HepG2 (cell line): ENCODE measurements around the gene FAM222A. TPM values are rescaled to one million over a fixed set of nuclear protein-coding genes. Genes with fewer than 3 reads are reported as not detected.
A peak's percentile ranks its signal among the peaks of the same experiment; 100 is the strongest.

Experiments used
- CAMTA2 ChIP-seq: sonication (generic); formaldehyde crosslinking; IDR thresholded peaks from 2 replicates; pipeline ENCODE4 v1.4.0; 2020; ENCODE audit warnings: mild to moderate bottlenecking, missing genetic modification reagents, borderline replicate concordance
- JARID2 ChIP-seq: sonication (generic); formaldehyde crosslinking; IDR thresholded peaks from 2 replicates; pipeline ENCODE4 v1.8.1; 2023; ENCODE audit warnings: missing genetic modification reagents, inconsistent platforms; ENCODE audit not compliant: insufficient replicate concordance
- JUNB ChIP-seq: sonication (generic); formaldehyde crosslinking; IDR thresholded peaks from 2 replicates; pipeline ENCODE4 v1.8.0; 2022; ENCODE audit warnings: missing genetic modification reagents, mild to moderate bottlenecking, borderline replicate concordance
- MXD4 ChIP-seq: IDR thresholded peaks from 2 replicates; pipeline ENCODE4 v1.6.1; 2016; ENCODE audit warnings: mild to moderate bottlenecking, missing biosample characterization, missing genetic modification reagents
- NRL ChIP-seq: sonication (generic); formaldehyde crosslinking; IDR thresholded peaks from 2 replicates; pipeline ENCODE4 v1.5.0; 2020; ENCODE audit warnings: missing genetic modification reagents, mild to moderate bottlenecking, moderate library complexity, borderline replicate concordance
- PRMT3 ChIP-seq: sonication (generic); formaldehyde crosslinking; IDR thresholded peaks from 2 replicates; pipeline ENCODE4 v1.8.1; 2022; ENCODE audit warnings: low read depth, mild to moderate bottlenecking, moderate library complexity, missing genetic modification reagents, borderline replicate concordance
- SCMH1 ChIP-seq: sonication (generic); formaldehyde crosslinking; IDR thresholded peaks from 2 replicates; pipeline ENCODE4 v1.9.0; 2021; ENCODE audit warnings: missing genetic modification reagents, mild to moderate bottlenecking, borderline replicate concordance
- TRIM24 ChIP-seq: sonication (generic); formaldehyde crosslinking; IDR thresholded peaks from 2 replicates; pipeline ENCODE4 v1.8.0; 2022; ENCODE audit warnings: mild to moderate bottlenecking, missing genetic modification reagents
- ZNF207 ChIP-seq: fragments of 450-650 bp; IDR thresholded peaks from 2 replicates; pipeline ENCODE4 v1.6.1; 2016; ENCODE audit warnings: antibody characterized with exemption, borderline replicate concordance
- ZNF878 ChIP-seq: sonication (generic); formaldehyde crosslinking; IDR thresholded peaks from 2 replicates; pipeline ENCODE4 v1.8.1; 2023; ENCODE audit warnings: mild to moderate bottlenecking, missing genetic modification reagents, moderate library complexity
- ZNF891 ChIP-seq: sonication (generic); formaldehyde crosslinking; IDR thresholded peaks from 2 replicates; pipeline ENCODE4 v1.5.0; 2020; ENCODE audit warnings: mild to moderate bottlenecking, missing genetic modification reagents
- polyA plus RNA-seq, 8 experiments: library from polyadenylated mRNA; depleted of rRNA in 3 of 8; stranded (reverse) in 7 of 8; unstranded in 1 of 8; fragments of >200 nt; fragmentation: Illumina TruSeq in 4 of 8; extraction: Trizol in 4 of 8; gene quantifications; 2 replicates each; pipeline versions ENCODE4 v1.2.1 to v1.2.3, GENCODE V29; 2011 to 2016; ENCODE audit warnings: low read depth in 4 of 8, missing spikeins in 1 of 8, mixed read lengths in 1 of 8; ENCODE audit not compliant: insufficient read depth in 1 of 8
- total RNA-seq, 5 experiments: library from RNA; depleted of rRNA; stranded (reverse); fragments of >200 nt; fragmentation: Illumina TruSeq; extraction: Trizol; gene quantifications; 2 replicates each; pipeline ENCODE4 v1.2.3, GENCODE V29; 2016; ENCODE audit warnings: low read depth in 1 of 5
- TF ChIP-seq, protein P1 (sequence below): sonication (generic); formaldehyde crosslinking; IDR thresholded peaks from 2 replicates; pipeline ENCODE4 v1.4.0; 2020; ENCODE audit warnings: mild to moderate bottlenecking, missing genetic modification reagents
- TF ChIP-seq, protein P2 (sequence below): IDR thresholded peaks from 2 replicates; pipeline ENCODE4 v1.4.0; 2020; ENCODE audit warnings: mild to moderate bottlenecking, missing genetic modification reagents
- TF ChIP-seq, protein P3 (sequence below): sonication (generic); formaldehyde crosslinking; conservative IDR thresholded peaks from 2 replicates; pipeline ENCODE4 v1.4.0; 2020; ENCODE audit warnings: missing genetic modification reagents
- TF ChIP-seq, protein P4 (sequence below): sonication (generic); formaldehyde crosslinking; IDR thresholded peaks from 2 replicates; pipeline ENCODE4 v1.5.1; 2020; ENCODE audit warnings: mild to moderate bottlenecking, missing genetic modification reagents, moderate library complexity

The FAM222A gene
- total and polyA plus RNA-seq, 2 of the 13 experiments (the other 11 are each of a cell fraction or from before 2014, with no cell fraction given): 2.7 to 9.6 TPM

DNA sequence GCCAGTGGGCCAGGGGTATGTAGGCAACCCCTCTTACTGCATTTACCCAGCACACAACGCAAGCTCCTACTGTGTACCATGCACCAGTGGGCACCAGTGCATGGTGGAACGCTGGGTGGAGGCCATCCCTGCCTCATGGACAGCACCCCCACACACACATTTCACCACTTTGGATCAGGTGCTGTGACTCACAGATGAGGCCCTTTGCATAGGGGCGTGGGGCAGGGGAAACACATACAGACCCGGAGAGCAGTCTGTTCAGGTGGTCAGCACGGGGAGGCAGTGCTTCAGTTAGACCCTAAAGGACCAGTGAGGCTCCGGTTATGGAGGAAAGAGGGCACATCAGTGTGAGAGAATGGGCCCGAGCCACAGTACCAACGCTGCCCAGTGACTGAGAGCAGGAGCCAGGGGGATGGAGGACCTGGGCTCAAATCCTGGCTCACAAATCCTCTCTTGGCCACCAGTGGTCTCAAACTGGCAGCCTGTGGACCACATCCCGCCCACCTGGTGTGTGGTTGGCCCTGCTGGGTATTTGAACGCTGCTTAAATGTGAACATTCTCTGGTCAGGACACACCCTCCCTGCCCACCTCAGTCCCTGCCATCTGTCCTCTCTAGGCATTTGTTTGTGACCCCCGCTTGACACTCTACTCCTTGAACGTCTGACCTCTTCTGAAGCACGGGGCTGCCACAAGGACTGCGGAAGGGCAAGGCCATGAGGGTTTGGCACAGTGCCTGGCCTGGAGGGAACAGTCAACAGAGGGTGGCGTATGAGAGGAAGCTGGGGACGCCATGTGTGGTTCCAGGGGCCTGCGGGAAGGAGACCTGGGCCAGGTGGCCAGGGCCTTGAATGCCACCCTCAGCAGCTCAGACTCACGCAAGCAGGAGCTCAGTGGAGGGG, 46.7 kb downstream of the FAM222A start (continued):
- TF ChIP-seq, protein P1, sequence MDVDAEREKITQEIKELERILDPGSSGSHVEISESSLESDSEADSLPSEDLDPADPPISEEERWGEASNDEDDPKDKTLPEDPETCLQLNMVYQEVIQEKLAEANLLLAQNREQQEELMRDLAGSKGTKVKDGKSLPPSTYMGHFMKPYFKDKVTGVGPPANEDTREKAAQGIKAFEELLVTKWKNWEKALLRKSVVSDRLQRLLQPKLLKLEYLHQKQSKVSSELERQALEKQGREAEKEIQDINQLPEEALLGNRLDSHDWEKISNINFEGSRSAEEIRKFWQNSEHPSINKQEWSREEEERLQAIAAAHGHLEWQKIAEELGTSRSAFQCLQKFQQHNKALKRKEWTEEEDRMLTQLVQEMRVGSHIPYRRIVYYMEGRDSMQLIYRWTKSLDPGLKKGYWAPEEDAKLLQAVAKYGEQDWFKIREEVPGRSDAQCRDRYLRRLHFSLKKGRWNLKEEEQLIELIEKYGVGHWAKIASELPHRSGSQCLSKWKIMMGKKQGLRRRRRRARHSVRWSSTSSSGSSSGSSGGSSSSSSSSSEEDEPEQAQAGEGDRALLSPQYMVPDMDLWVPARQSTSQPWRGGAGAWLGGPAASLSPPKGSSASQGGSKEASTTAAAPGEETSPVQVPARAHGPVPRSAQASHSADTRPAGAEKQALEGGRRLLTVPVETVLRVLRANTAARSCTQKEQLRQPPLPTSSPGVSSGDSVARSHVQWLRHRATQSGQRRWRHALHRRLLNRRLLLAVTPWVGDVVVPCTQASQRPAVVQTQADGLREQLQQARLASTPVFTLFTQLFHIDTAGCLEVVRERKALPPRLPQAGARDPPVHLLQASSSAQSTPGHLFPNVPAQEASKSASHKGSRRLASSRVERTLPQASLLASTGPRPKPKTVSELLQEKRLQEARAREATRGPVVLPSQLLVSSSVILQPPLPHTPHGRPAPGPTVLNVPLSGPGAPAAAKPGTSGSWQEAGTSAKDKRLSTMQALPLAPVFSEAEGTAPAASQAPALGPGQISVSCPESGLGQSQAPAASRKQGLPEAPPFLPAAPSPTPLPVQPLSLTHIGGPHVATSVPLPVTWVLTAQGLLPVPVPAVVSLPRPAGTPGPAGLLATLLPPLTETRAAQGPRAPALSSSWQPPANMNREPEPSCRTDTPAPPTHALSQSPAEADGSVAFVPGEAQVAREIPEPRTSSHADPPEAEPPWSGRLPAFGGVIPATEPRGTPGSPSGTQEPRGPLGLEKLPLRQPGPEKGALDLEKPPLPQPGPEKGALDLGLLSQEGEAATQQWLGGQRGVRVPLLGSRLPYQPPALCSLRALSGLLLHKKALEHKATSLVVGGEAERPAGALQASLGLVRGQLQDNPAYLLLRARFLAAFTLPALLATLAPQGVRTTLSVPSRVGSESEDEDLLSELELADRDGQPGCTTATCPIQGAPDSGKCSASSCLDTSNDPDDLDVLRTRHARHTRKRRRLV: no peak
- no peak for TF ChIP-seq CAMTA2 (CRISPR knock-in tag)
- no peak for TF ChIP-seq NRL (CRISPR knock-in tag)
- no peak for TF ChIP-seq JARID2 (CRISPR knock-in tag)
- TF ChIP-seq, protein P2, sequence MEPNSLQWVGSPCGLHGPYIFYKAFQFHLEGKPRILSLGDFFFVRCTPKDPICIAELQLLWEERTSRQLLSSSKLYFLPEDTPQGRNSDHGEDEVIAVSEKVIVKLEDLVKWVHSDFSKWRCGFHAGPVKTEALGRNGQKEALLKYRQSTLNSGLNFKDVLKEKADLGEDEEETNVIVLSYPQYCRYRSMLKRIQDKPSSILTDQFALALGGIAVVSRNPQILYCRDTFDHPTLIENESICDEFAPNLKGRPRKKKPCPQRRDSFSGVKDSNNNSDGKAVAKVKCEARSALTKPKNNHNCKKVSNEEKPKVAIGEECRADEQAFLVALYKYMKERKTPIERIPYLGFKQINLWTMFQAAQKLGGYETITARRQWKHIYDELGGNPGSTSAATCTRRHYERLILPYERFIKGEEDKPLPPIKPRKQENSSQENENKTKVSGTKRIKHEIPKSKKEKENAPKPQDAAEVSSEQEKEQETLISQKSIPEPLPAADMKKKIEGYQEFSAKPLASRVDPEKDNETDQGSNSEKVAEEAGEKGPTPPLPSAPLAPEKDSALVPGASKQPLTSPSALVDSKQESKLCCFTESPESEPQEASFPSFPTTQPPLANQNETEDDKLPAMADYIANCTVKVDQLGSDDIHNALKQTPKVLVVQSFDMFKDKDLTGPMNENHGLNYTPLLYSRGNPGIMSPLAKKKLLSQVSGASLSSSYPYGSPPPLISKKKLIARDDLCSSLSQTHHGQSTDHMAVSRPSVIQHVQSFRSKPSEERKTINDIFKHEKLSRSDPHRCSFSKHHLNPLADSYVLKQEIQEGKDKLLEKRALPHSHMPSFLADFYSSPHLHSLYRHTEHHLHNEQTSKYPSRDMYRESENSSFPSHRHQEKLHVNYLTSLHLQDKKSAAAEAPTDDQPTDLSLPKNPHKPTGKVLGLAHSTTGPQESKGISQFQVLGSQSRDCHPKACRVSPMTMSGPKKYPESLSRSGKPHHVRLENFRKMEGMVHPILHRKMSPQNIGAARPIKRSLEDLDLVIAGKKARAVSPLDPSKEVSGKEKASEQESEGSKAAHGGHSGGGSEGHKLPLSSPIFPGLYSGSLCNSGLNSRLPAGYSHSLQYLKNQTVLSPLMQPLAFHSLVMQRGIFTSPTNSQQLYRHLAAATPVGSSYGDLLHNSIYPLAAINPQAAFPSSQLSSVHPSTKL (CRISPR knock-in tag): peak; percentile 58
- TF ChIP-seq JUNB (CRISPR knock-in tag): no peak
- no peak for TF ChIP-seq SCMH1
- TF ChIP-seq, protein P3, sequence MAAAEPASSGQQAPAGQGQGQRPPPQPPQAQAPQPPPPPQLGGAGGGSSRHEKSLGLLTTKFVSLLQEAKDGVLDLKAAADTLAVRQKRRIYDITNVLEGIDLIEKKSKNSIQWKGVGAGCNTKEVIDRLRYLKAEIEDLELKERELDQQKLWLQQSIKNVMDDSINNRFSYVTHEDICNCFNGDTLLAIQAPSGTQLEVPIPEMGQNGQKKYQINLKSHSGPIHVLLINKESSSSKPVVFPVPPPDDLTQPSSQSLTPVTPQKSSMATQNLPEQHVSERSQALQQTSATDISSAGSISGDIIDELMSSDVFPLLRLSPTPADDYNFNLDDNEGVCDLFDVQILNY: no peak
- no peak for TF ChIP-seq PRMT3 (CRISPR knock-in tag)
- TF ChIP-seq ZNF891: no peak
- no peak for TF ChIP-seq MXD4
- TF ChIP-seq TRIM24 (CRISPR knock-in tag): no peak
- TF ChIP-seq ZNF878: no peak
- TF ChIP-seq ZNF207: no peak
- TF ChIP-seq, protein P4, sequence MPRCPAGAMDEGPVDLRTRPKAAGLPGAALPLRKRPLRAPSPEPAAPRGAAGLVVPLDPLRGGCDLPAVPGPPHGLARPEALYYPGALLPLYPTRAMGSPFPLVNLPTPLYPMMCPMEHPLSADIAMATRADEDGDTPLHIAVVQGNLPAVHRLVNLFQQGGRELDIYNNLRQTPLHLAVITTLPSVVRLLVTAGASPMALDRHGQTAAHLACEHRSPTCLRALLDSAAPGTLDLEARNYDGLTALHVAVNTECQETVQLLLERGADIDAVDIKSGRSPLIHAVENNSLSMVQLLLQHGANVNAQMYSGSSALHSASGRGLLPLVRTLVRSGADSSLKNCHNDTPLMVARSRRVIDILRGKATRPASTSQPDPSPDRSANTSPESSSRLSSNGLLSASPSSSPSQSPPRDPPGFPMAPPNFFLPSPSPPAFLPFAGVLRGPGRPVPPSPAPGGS (CRISPR knock-in tag): no peak
